CD14-positive monocyte (primary cell): ENCODE results near the gene LYPD6. TPM values are rescaled to one million over a fixed set of nuclear protein-coding genes. Genes with fewer than 3 reads are reported as not detected.
A peak's percentile ranks its signal among the peaks of the same experiment; 100 is the strongest.

Experiments used
- DNase-seq, 3 donors: peaks; one replicate each; pipeline ENCODE4 v3.0.0-alpha.2; 2011 to 2022
- H2AFZ ChIP-seq: 2 replicates; pipeline ENCODE4 v1.6.0; 2012; ENCODE audit warnings: mild to moderate bottlenecking, low read depth, low read length, inconsistent platforms; ENCODE audit not compliant: insufficient read depth, poor library complexity, severe bottlenecking
- H3K27ac ChIP-seq, 2 donors: 1 replicate in 1 of 2; 2 replicates in 1 of 2; pipeline ENCODE4 v1.5.1; 2012 to 2013; ENCODE audit warnings: low read length in 2 of 2, control low read depth in 1 of 2, inconsistent platforms in 1 of 2, low read depth in 1 of 2, mild to moderate bottlenecking in 1 of 2
- H3K27me3 ChIP-seq, 2 donors: one replicate each; pipeline versions ENCODE4 v1.6.0 to v1.6.1; 2011 to 2013; ENCODE audit warnings: low read length in 2 of 2; ENCODE audit not compliant: control insufficient read depth in 2 of 2, insufficient read depth in 2 of 2
- H3K36me3 ChIP-seq, 2 donors: replicated peaks in 1 of 2; 1 replicate in 1 of 2; 2 replicates in 1 of 2; pipeline versions ENCODE4 v1.5.1 to v1.6.1; 2012 to 2013; ENCODE audit warnings: low read length in 2 of 2, control low read depth in 1 of 2, inconsistent platforms in 1 of 2, mild to moderate bottlenecking in 1 of 2; ENCODE audit not compliant: insufficient read depth in 2 of 2, control insufficient read depth in 1 of 2
- H3K4me1 ChIP-seq, 2 donors: 1 replicate in 1 of 2; 2 replicates in 1 of 2; pipeline versions ENCODE4 v1.5.1 to v1.6.1; 2012 to 2013; ENCODE audit warnings: low read length in 2 of 2, control low read depth in 1 of 2, inconsistent platforms in 1 of 2, mild to moderate bottlenecking in 1 of 2, moderate library complexity in 1 of 2; ENCODE audit not compliant: insufficient read depth in 2 of 2, control insufficient read depth in 1 of 2
- H3K4me2 ChIP-seq: replicated peaks from 2 replicates; pipeline ENCODE3; 2012; ENCODE audit warnings: low read length, moderate library complexity, mild to moderate bottlenecking; ENCODE audit not compliant: poor library complexity, severe bottlenecking; ENCODE audit errors: extremely low read depth
- H3K4me3 ChIP-seq, 3 experiments: fragments of 200-600 bp in 1 of 3; sonication (generic) in 1 of 3; replicated peaks in 1 of 3; 1 replicate in 2 of 3; 2 replicates in 1 of 3; pipeline ENCODE4 v1.5.1; 2011 to 2013; ENCODE audit warnings: low read length in 3 of 3, mild to moderate bottlenecking in 3 of 3, control low read depth in 2 of 3, low read depth in 2 of 3, inconsistent platforms in 1 of 3, moderate library complexity in 1 of 3
- H3K79me2 ChIP-seq: 2 replicates; pipeline ENCODE4 v1.6.0; 2012; ENCODE audit warnings: mild to moderate bottlenecking, control low read depth, inconsistent platforms, low read length, moderate library complexity; ENCODE audit not compliant: insufficient read depth
- H3K9ac ChIP-seq: 2 replicates; pipeline ENCODE4 v1.6.0; 2017; ENCODE audit warnings: low read length, mild to moderate bottlenecking; ENCODE audit not compliant: insufficient read depth, poor library complexity, severe bottlenecking
- H3K9me3 ChIP-seq, 2 donors: replicated peaks in 1 of 2; 1 replicate in 1 of 2; 2 replicates in 1 of 2; pipeline versions ENCODE4 v1.5.1 to v1.6.1; 2012 to 2013; ENCODE audit warnings: low read length in 2 of 2, control low read depth in 1 of 2; ENCODE audit not compliant: control insufficient read depth in 1 of 2, insufficient read depth in 1 of 2
- H4K20me1 ChIP-seq: 2 replicates; pipeline ENCODE4 v1.6.0; 2012; ENCODE audit warnings: mild to moderate bottlenecking, low read length, control low read depth, moderate library complexity; ENCODE audit not compliant: insufficient read depth
- H3K27ac Mint-ChIP-seq, 7 donors: one replicate each; pipeline ENCODE4 v1.8.0; 2020; ENCODE audit warnings: mild to moderate bottlenecking in 7 of 7, mixed read lengths in 7 of 7, moderate library complexity in 6 of 7, inconsistent platforms in 2 of 7
- H3K27me3 Mint-ChIP-seq, 3 donors: one replicate each; pipeline ENCODE4 v1.8.0; 2021 to 2022; ENCODE audit warnings: low read depth in 3 of 3, mild to moderate bottlenecking in 3 of 3, mixed read lengths in 3 of 3, moderate library complexity in 3 of 3, inconsistent platforms in 1 of 3
- H3K36me3 Mint-ChIP-seq, 2 donors: one replicate each; pipeline ENCODE4 v1.8.0; 2020; ENCODE audit warnings: mixed read lengths in 2 of 2, inconsistent platforms in 1 of 2, mild to moderate bottlenecking in 1 of 2
- H3K4me1 Mint-ChIP-seq: one replicate; pipeline ENCODE4 v1.8.0; 2020; ENCODE audit warnings: mild to moderate bottlenecking, mixed read lengths
- H3K4me3 Mint-ChIP-seq, 2 donors: one replicate each; pipeline ENCODE4 v1.8.0; 2020; ENCODE audit warnings: mild to moderate bottlenecking in 2 of 2, mixed read lengths in 2 of 2, moderate library complexity in 1 of 2
- H3K9me3 Mint-ChIP-seq, 7 donors: one replicate each; pipeline ENCODE4 v1.8.0; 2020 to 2022; ENCODE audit warnings: mixed read lengths in 7 of 7, mild to moderate bottlenecking in 6 of 7, moderate library complexity in 6 of 7, inconsistent platforms in 2 of 7
- CTCF ChIP-seq: fragments of 200-600 bp; IDR thresholded peaks from one replicate; pipeline ENCODE4 v1.8.0; 2022; ENCODE audit warnings: antibody characterized with exemption, mild to moderate bottlenecking
- WGBS: methylation state at CpG from one replicate; pipeline ENCODE4 v1.1.5; 2013; ENCODE audit warnings: missing lambda C conversion rate; ENCODE audit not compliant: insufficient coverage; 5-methylcytosine and 5-hydroxymethylcytosine counted together
- intact Hi-C, 2 donors: fragments of 100-400 bp; cut with micrococcal nuclease; formaldehyde crosslinking; loops; one replicate each; pipeline versions ENCODE4 v1.15.0 to v1.15.1; 2023
- polyA plus RNA-seq, 3 donors: library from polyadenylated mRNA; depleted of rRNA in 1 of 3; unstranded in 2 of 3; stranded (reverse) in 1 of 3; fragments of 300-500 nt in 2 of 3; fragments of >200 nt in 1 of 3; fragmentation: Illumina TruSeq in 2 of 3; gene quantifications; 1 replicate in 2 of 3; 2 replicates in 1 of 3; pipeline ENCODE4 v1.2.3, GENCODE V29; 2012 to 2021

LYPD6 gene
- polyA plus RNA-seq, 3 donors: not detected

- no peaks in the 10 kb centered on the region for H3K36me3 ChIP-seq
- H3K9ac ChIP-seq: no peak overlapping the region
- no peak overlapping the region for H2AFZ ChIP-seq
- H3K4me2 ChIP-seq: no peak overlapping the region
- peaks cover 0 to 9% (median 2%) of the 10 kb centered on the region in 7 donors for H3K9me3 Mint-ChIP-seq
- H3K4me3 Mint-ChIP-seq: no peak overlapping the region
- no peaks in the 10 kb centered on the region for H3K4me1 Mint-ChIP-seq
- DNase-seq: no peak
- H3K9me3 ChIP-seq: peaks cover 0 to 4% of the 10 kb centered on the region in 2 donors
- peak overlapping the region in 1 of 7 donors; percentile 53 for H3K27ac Mint-ChIP-seq
- H3K27me3 ChIP-seq: no peaks in the 10 kb centered on the region
- H3K4me3 ChIP-seq: no peak overlapping the region
- intact Hi-C loops: no loop called here
- WGBS: no CpG with 5 or more reads among the region's 3 CpGs
- H3K79me2 ChIP-seq: no peaks in the 10 kb centered on the region
- H4K20me1 ChIP-seq: no peaks in the 10 kb centered on the region
- peaks cover 0 to 2% (median 2%) of the 10 kb centered on the region in 3 donors for H3K27me3 Mint-ChIP-seq
- no peak overlapping the region for H3K27ac ChIP-seq
- TF ChIP-seq CTCF: no peak
- H3K4me1 ChIP-seq: no peaks in the 10 kb centered on the region
- H3K36me3 Mint-ChIP-seq: no peaks in the 10 kb centered on the region
Measured at GRCh38 chr2:149427387-149427786, 97.0 kb downstream of the LYPD6 start.

GRCh38 chr2:149428783-149429182 lies 98.4 kb downstream of the LYPD6 start:
- no peaks in the 10 kb centered on the region for H3K4me1 Mint-ChIP-seq
- no peaks in the 10 kb centered on the region for H3K4me1 ChIP-seq
- H3K27me3 Mint-ChIP-seq: peaks cover 0 to 2% (median 2%) of the 10 kb centered on the region in 3 donors
- H4K20me1 ChIP-seq: no peaks in the 10 kb centered on the region
- WGBS: 100% methylated on average over 1 of the region's 2 CpGs
- no peak overlapping the region for H3K9ac ChIP-seq
- H3K27ac ChIP-seq: no peak overlapping the region
- peaks cover 0 to 4% of the 10 kb centered on the region in 2 donors for H3K9me3 ChIP-seq
- H3K4me3 ChIP-seq: no peak overlapping the region
- intact Hi-C loops: no loop called here
- no peak overlapping the region for H3K4me2 ChIP-seq
- no peak overlapping the region for H3K4me3 Mint-ChIP-seq
- H3K79me2 ChIP-seq: no peaks in the 10 kb centered on the region
- H3K9me3 Mint-ChIP-seq: peaks cover 0 to 8% (median 2%) of the 10 kb centered on the region in 7 donors
- no peak for DNase-seq
- no peaks in the 10 kb centered on the region for H3K36me3 ChIP-seq
- no peak overlapping the region for H3K27ac Mint-ChIP-seq
- no peaks in the 10 kb centered on the region for H3K27me3 ChIP-seq
- H3K36me3 Mint-ChIP-seq: no peaks in the 10 kb centered on the region
- H2AFZ ChIP-seq: no peak overlapping the region
- TF ChIP-seq CTCF: no peak
